Fibroblast of upper back skin (primary cell): Measurements from ENCODE around the gene KRTAP4-16.
"Not testable (repeated sequence)": the region's sequence is repeated elsewhere in the genome, so short reads cannot be mapped to it uniquely, and the experiment has no call there.

ENCODE experiments used
- DNase-seq: peaks from one replicate; pipeline ENCODE4 v3.0.0-alpha.2; 2013

The KRTAP4-16 gene

DNA sequence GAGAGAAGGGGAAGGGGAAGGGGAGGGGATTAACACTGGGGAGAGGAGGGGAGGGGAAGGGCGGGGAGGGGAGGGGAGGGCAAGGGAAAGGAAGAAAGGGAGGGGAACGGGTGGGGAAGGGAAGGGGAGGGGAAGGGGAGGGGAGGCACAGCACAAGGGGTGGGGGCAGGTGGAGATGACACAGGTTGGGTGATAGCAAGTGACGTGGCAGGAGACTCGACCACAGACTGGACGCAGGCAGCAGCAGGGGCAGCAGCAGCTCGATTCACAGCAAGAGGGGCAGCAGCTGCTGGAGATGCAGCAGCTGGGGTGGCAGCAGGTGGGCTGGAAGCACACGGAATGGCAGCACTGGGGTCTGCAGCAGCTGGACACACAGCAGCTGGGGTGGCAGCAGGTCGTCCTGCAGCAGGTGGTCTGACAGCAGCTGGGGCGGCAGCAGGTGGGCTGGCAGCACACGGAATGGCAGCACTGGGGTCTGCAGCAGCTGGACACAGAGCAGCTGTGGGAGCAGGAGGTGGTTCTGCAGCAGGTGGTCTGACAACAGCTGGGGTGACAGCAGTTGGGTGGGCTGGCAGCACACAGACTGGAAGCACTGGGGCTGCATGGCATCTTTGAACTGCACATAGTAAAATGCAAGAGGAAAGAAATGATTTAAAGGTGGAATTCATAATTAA is at the start of gene KRTAP4-16:
KRTAP4-16 (minus strand) TSS at position 624 of the 674 bp plus-strand sequence; CDS start at position 624, 0 bp downstream.
- DNase-seq: peak; percentile 16

DNA sequence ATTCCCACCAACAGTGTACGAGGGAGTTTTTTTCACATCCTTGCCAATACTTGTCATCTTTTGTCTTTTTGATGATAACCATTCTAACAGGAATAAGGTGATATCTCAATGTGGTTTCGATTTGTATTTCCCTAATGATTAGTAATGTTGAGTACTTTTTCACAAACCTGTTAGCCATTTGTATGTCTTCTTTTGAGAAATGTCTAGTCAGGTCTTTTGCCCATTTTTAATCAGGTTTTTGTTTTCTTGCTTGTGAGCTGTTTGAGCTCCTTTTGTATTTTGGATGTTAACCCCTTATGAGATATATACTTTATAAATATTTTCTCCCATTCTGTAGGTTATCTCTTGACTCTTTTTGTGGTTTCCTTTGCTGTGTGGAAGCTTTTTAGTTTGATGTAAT is 49.5 kb upstream of the KRTAP4-16 start:
- DNase-seq: no peak

DNA sequence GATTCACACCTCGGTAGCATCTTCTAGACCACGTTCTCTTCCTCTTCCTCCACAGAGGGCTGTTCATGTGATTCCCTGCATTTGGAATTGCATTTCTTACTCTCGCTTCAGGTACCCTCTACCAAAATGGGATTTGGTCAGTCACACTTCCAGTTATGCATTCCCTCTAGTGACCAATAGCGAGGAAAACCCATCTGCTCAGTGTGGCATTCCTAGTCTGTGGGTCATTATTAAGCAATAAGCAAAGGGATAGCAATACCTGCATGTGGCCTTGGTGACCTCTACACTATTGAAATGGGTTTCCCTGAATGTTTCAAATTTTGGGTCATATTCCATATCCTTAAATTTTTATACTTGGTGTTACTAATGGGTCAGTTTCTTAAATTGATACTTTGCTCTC is 48.0 kb upstream of the KRTAP4-16 start:
- DNase-seq: no peak

DNA sequence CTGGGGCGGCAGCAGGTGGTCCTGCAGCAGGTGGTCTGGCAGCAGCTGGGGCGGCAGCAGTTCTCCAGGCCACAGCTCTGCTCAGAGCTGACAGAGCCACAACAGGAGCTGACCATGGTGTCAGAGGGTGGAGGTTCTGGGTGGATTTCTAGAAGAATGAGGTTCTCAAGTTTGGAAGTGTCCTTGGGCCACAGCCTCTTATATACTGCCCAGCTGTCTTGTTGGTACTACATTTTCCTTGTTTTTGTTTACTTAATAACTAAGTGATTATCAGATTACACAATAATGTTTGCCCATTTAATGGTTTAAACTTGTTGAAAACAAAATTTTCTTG is 47.6 kb upstream of the KRTAP4-16 start, which contains the start of gene KRTAP4-5:
KRTAP4-5 (minus strand) TSS at position 174 of the 334 bp plus-strand sequence; CDS start at position 116, 58 bp downstream.
- DNase-seq: no peak

DNA sequence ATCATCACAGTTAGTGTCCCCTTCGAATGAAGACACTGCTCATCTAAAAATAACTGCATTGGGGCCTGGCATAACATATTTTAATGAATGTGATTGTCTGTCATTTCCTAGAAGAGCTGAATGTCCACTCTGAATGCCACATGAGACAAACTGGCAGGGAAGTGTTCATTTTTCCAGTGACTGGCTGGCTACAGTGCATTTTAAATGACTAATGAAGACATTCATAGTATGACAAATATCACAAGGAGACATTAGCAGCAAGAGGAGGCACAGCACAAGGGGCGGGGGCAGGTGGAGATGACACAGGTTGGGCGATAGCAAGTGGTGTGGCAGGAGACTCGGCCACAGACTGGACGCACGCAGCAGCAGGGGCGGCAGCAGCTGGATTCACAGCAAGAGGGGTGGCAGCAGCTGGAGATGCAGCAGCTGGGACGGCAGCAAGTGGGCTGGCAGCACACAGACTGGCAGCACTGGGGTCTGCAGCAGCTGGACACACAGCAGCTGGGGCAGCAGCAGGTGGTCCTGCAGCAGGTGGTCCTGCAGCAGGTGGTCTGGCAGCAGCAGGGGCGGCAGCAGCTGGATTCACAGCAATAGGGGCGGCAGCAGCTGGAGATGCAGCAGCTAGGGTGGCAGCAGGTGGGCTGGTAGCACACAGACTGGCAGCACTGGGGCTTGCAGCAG is 47.1 kb upstream of the KRTAP4-16 start:
- not testable (repeated sequence) for DNase-seq

DNA sequence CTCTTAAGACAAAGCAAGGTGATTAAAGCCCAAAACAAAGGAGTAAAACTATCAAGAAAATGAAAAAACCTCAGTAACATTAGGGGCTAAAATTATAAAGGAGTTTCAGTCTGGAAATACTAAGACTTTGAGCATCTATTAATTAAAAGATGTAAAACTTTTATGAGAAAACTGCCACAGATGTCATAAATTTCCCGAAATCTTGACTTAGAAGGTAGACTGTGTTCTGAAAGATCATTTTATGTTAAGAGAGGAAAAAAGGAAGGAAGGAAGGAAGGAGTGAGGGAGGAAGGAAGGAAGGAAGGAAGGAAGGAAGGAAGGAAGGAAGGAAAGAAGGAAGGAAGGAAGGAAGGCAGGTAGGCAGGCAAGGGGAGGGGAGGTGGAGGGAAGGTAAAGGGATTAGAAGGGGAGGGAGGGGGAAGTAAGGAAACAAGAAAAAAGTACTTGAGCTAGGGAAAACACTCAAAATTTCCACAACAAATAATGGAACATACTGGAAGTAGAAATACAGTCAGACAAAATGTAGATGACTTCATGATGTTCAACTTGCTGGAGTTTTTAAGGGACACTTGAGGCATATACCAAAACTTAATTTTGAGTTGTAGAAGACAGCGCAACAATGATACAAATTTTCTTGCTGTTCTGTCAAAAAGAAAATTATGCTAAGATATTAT is 45.7 kb upstream of the KRTAP4-16 start:
- DNase-seq: no peak

DNA sequence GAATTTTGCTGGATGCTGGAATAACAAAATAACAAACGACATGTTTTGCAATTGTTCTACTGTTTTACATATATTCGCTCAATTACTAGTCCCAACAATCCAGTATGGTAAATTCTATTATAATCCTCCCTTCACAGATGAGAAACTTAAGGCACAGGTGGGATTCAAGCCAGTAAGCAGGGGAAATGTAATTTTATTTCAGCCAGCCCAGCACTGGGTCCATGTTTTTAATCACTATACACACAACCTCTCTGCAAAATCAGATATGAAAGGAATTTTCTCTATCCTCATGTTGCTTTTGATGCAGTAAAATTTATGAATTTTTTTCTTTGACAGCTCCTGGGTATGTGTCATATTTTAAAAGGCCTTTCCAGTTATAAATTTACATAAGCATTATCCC is 43.3 kb upstream of the KRTAP4-16 start:
- DNase-seq: no peak

DNA sequence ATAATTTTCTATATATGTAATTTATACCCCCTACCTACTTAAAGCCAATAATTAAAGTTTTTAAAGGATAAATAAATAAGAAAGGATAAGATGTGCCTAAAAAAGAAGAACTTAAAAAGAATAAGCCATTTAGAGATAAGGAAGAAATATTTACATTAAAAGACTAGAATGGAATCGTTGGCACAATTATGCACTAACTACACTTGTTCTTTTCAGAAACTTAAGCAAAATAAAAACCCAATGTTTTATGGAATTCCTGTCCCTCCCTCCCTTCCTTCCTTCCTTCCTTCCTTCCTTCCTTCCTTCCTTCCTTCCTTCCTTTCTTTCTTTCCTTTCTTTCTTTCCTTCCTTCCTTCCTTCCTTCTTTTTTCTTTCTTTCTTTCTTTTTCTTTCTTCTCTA is 42.8 kb upstream of the KRTAP4-16 start:
- no peak for DNase-seq

DNA sequence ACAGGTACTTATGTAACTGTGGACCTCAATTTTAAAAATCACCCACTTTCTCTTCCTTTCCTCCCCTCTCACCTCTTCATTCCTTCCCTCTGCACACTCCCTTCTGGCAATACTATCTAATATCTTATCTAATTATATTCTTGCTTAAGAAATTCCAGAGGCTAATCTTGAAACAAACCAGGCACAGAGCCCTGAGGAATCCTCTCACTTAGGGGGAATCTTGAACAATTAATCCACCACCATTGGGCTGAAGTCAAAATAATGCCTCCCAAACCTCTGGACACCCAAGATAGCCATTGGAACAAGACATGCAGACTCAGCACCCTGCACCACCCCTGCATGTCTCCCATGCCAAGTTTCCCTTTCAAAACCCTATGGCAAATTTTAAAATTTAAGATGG is 39.4 kb upstream of the KRTAP4-16 start:
- DNase-seq: no peak

DNA sequence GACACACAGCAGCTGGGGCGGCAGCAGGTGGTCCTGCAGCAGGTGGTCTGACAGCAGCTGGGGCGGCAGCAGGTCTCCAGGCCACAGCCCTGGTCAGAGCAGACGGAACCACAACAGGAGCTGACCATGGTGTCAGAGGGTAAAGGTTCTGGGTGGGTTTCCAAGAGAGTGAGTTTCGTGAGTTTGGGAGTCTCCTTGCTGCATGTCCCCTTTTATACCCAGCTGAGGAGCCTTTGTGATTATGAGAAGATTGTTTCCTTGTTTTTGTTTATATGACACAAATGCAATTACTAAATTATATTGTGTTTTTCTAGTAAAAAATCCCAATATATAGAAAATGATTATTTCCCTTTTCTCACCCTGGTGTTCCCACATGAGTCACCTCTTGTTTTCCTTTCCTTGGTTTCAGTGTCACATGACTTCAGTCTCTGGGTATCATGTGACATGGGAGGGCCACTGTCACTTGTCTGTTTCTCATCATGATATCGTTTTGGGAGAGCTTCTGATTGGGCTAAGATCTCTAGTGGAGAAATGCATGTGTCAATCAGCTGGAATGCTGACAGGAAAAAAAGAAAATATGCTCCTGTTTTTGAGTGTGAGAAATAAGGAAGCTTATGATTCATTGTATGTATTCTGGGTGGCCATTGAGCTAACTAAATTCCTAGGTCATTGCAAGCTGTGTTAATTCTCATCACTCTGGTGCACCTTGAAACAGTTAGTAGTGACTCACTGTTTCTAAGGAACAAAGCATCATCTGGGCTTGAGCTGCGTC is 38.5 kb upstream of the KRTAP4-16 start, which contains the start of gene KRTAP4-6:
KRTAP4-6 (minus strand) TSS at position 185 of the 772 bp plus-strand sequence; CDS start at position 128, 57 bp downstream.
- peak; percentile 96 for DNase-seq

DNA sequence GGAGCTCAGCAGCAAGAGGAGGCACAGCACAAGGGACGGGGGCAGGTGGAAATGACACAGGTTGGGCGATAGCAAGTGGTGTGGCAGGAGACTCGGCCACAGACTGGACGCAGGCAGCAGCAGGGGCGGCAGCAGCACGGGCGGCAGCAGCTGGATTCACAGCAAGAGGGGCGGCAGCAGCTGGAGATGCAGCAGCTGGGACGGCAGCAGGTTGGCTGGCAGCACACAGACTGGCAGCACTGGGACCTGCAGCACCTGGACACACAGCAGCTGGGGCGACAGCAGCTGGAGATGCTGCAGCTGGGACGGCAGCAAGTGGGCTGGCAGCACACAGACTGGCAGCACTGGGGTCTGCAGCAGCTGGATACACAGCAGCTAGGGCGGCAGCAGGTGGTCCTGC is 37.9 kb upstream of the KRTAP4-16 start:
- not testable (repeated sequence) for DNase-seq

DNA sequence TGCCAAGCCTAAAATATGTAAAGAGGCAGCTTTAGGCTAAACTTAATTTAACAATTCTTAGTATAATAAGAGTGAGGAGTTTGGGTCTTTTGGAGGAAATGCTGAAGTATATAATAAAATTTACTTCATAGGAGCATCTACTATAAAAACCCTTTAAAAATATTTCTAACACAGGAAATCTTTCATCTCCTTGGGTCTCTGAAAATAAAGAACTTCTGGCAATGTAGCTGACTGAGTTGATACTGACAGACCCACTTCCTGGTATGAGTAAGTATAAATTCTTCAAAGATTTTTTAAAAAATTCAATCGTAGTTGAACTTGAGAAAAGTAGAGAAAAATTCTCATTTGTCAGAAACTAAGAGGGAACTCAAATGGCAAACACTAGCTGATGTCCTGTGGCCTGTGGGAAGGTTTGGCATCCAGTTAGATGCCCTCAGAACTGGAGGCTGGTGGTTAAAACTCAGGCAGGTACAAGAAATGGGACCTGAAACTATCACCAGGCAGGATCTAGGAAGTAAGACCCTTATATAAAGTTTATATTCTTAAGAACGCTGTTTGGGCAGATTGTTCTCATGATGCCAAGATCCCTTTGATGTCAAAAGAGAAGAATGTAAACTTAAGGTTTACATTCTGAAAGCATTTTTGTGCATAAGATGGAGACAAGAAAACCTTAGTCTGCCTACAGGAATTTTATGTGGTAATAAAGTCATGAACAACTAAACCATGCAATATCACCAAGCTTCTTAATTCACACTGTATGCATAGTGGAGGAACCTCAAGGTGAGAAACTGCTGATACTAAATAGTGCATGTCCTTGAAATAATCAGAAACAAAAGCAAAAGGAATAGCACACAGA is 32.1 kb upstream of the KRTAP4-16 start:
- DNase-seq: peak; percentile 30

DNA sequence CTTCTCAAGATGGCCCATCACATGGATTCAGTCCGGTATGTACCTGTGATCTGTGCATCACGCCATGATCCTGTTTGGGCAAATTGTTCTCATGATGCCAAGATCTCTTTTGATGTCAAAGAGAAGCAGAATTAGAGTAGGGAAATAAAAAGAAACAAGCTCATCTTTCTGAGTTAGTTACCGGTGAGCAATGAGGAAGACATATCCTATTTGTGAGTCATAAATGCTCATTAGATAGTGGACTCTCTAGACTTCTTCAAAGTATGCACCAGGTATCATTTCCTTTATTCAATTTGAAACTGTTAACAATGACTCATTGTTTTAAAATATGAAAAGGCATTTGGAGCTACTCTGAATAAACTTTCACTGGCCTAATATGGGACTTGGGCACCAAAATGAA is 30.0 kb upstream of the KRTAP4-16 start:
- peak; percentile 54 for DNase-seq

DNA sequence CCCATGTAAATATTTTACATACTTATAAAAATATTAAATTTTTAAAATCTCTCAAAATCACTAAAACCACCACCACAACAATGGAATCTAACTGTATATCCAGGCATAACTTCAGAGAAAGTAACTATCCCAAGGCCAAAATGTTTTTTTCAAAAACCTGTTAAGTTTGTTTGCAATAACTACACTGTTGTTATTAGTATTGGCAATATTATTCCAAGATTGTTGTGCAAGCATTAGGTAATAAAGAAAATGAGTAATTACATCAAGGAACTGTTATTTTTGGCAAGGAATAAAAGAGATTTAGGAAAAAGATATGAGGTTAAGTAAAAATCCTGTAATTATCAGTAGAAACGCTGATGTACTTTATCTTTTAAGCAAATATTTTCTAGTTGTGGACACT is 25.4 kb upstream of the KRTAP4-16 start:
- no peak for DNase-seq

DNA sequence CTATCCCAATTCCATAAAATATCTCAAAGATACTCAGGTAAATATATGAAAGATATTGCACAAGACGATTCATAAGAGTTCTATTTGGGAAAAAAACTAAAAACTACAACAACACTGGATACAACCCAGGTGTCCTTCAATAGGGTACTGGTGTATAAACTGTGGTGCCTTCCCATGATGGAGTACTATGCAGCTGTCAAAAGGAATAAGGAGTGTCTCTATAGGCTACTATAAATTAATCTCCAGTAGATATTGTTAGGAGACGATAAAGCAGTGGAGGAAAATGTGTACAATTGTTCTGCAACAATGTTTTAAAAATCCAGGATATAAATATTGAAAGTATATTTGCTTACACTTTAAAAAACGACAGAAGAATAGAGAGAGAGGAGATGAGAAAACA is 24.4 kb upstream of the KRTAP4-16 start:
- no peak for DNase-seq

DNA sequence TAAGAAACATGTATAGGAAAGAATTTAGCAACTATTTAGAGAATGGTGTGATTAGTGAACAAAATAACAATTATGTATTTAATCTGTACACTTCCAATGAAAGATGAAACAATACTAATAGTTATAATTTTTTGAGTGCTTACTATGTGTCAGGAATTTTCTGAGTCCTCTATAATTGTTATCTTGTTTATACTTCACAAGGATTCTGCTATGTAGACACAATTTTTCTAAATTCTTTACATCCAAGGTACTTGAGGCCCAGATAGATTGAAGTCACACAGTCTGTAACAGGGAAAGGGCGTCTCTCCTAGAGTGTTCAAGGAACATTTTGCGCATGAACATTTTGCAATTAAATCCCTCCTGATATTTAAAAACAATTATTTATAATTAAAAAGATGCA is 23.1 kb upstream of the KRTAP4-16 start:
- no peak for DNase-seq

DNA sequence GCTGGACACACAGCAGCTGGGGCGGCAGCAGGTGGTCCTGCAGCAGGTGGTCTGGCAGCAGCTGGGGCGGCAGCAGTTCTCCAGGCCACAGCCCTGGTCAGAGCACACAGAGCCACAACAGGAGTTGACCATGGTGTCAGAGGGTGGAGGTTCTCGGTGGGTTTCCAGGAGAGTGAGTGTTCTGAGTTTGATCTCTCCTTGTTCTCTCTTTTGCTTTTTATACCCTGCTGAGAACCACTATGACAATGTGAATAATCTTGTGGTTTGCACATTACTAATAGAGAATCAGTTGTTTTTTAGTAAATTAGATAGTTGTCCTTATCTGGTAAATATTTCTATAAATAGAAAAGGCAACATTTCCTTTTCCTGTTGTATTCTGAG is 22.0 kb upstream of the KRTAP4-16 start, which contains the start of gene KRTAP4-12:
KRTAP4-12 (minus strand) TSS at position 192 of the 381 bp plus-strand sequence; CDS start at position 132, 60 bp downstream.
- not testable (repeated sequence) for DNase-seq

DNA sequence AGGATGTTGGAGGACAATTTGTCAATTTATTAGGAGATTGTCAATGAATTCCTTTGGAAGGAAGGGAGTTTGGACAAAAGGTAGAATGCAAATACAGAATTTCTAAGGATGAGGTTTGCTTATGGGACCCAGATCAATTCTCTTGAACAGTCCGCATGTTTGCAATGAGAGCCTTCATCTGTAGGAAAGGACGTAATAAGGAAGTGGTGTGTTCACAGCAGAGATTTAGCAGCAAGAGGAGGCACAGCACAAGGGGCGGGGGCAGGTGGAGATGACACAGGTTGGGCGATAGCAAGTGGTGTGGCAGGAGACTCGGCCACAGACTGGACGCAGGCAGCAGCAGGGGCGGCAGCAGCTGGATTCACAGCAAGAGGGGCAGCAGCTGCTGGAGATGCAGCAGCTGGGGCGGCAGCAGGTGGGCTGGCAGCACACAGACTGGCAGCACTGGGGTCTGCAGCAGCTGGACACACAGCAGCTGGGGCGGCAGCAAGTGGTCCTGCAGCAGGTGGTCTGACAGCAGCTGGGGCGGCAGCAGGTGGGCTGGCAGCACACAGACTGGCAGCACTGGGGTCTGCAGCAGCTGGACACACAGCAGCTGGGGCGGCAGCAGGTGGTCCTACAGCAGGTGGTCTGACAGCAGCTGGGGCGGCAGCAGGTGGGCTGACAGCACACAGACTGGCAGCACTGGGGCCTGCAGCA is 21.4 kb upstream of the KRTAP4-16 start:
- not testable (repeated sequence) for DNase-seq

DNA sequence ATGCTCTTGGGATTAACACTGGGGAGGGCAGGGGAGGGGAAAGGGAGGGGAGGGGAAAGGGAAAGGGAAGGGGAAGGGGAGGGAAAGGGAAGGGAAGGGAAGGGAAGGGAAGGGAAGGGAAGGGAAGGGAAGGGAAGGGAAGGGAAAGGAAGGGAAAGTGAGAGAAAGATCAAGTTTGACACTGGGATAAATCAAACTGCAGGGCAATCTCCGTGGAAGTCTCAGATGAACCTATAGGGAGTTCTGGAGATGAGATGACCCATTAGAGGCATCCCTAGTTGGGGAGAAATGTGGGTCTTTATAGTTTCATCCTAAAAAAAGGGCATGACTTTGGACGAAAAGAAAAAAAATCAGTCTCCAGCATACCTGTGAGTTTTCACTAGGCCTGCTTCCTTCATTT is 19.7 kb upstream of the KRTAP4-16 start:
- DNase-seq: no peak

DNA sequence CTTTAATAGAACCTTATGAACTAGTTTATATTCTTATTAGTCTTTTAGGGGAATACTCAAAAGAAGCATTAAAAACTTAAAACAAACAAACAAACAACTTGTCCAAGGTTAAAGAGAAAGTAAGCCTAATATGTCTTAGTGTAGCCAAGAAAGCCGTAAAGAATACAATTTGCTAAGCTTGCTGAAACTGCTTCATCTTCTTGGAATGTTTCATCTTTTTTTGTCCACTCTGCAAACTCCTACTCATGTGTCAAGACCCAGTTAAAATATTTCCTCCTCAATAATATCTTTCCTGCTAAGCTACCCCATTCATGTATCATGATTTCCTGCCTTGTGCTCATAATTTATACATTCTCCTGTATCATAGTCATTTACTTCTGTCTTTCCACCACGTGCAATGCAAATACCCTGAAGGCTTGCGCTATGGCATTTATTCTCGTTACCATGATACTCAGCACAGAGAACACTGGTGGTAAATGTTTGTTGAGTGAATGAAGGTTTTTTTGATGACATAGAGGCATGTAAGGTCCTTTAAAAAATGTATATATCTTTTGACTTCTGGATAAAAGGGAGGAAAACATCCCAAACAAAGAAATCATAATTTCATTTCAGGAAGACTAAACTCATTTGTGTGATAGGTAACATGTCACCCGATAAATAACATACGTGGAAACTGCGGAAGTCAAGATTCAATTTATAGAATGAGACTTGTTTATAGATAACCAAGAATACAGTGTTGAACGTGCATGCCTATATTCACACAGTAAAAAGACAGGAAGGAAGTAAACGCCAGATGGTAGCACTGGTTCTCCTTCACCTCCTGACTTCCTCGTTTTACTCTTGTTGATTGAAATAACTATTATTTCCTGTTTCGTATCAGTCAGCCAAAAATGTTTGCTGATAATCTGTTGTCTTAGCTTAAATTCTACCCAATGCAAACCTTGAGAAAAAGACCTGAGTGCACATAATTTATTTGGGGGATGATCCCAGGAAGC is 18.0 kb upstream of the KRTAP4-16 start:
- DNase-seq: peak; percentile 54
